GM12878 (cell line): ENCODE data around the gene LXN. TPM values are rescaled to one million over a fixed set of nuclear protein-coding genes. Genes with fewer than 3 reads are reported as not detected.

ENCODE experiments used
- E4F1 ChIP-seq: fragments of 450-650 bp; IDR thresholded peaks from 2 replicates; pipeline ENCODE4 v1.6.1; 2018; ENCODE audit warnings: borderline replicate concordance, mild to moderate bottlenecking; ENCODE audit not compliant: partially characterized antibody
- GABPA ChIP-seq: IDR thresholded peaks from 2 replicates; pipeline ENCODE4 v1.6.1; 2014; ENCODE audit warnings: antibody characterized with exemption, low read depth, mild to moderate bottlenecking, inconsistent platforms
- IKZF2 ChIP-seq, 2 experiments: fragments of 450-650 bp; IDR thresholded peaks; 2 replicates each; pipeline ENCODE4 v1.6.1; 2017; ENCODE audit warnings: mild to moderate bottlenecking in 2 of 2, moderate library complexity in 2 of 2
- MYB ChIP-seq: fragments of 150-350 bp; IDR thresholded peaks from 2 replicates; pipeline ENCODE4 v1.6.1; 2014; ENCODE audit warnings: mild to moderate bottlenecking, low read depth, low read length, borderline replicate concordance
- NFYA ChIP-seq: IDR thresholded peaks from 2 replicates; pipeline ENCODE4 v1.6.1; 2011; ENCODE audit warnings: low read depth, mild to moderate bottlenecking, low read length, improper control_type of control experiment, borderline replicate concordance
- NRF1 ChIP-seq: conservative IDR thresholded peaks from 2 replicates; pipeline ENCODE4 v1.6.1; 2011; ENCODE audit warnings: mild to moderate bottlenecking, low read depth, low read length, improper control_type of control experiment
- PAX8 ChIP-seq: fragments of 450-650 bp; IDR thresholded peaks from 2 replicates; pipeline ENCODE4 v1.6.1; 2017; ENCODE audit warnings: mild to moderate bottlenecking, moderate library complexity
- SIN3A ChIP-seq: IDR thresholded peaks from 2 replicates; pipeline ENCODE4 v1.6.1; 2012; ENCODE audit warnings: low read depth, low read length, improper control_type of control experiment
- SP1 ChIP-seq: IDR thresholded peaks from one replicate; pipeline ENCODE4 v1.6.1; 2011; ENCODE audit warnings: low read depth, low read length
- SREBF2 ChIP-seq: IDR thresholded peaks from 2 replicates; pipeline ENCODE4 v1.6.1; 2012; ENCODE audit warnings: mild to moderate bottlenecking, low read length
- SRF ChIP-seq, 2 experiments: IDR thresholded peaks; 2 replicates each; pipeline ENCODE4 v1.6.1; 2011; ENCODE audit warnings: low read depth in 2 of 2, low read length in 2 of 2, mild to moderate bottlenecking in 1 of 2, moderate library complexity in 1 of 2
- TAF1 ChIP-seq: IDR thresholded peaks from 2 replicates; pipeline ENCODE4 v1.6.1; 2011; ENCODE audit warnings: mild to moderate bottlenecking, low read depth, low read length, borderline replicate concordance
- YY1 ChIP-seq: IDR thresholded peaks from 2 replicates; pipeline ENCODE4 v1.6.1; 2011; ENCODE audit warnings: low read depth, mild to moderate bottlenecking, low read length
- polyA plus RNA-seq, 11 experiments: library from polyadenylated mRNA; depleted of rRNA in 4 of 11; unstranded in 6 of 11; stranded (reverse) in 5 of 11; fragments of >200 nt; fragmentation: Nextera tagmentation in 4 of 11; fragmentation: Illumina TruSeq in 1 of 11; extraction: Ambion mirVana in 4 of 11; extraction: Trizol in 1 of 11; gene quantifications; 1 replicate in 1 of 11; 2 replicates in 10 of 11; pipeline versions ENCODE4 v1.2.1 to v1.2.3, GENCODE V29; 2011 to 2016; ENCODE audit warnings: inconsistent platforms in 2 of 11, missing spikeins in 2 of 11, low read depth in 1 of 11
- total RNA-seq, 4 experiments: library from RNA; depleted of rRNA in 3 of 4; stranded (reverse); fragments of >200 nt in 3 of 4; fragmentation: Illumina TruSeq in 1 of 4; extraction: Trizol in 1 of 4; gene quantifications; 2 replicates each; pipeline versions ENCODE4 v1.2.1 to v1.2.3, GENCODE V29; 2013 to 2021
- TF ChIP-seq, protein P1 (sequence below): fragments of 450-650 bp; IDR thresholded peaks from 2 replicates; pipeline ENCODE4 v1.6.1; 2016; ENCODE audit warnings: mild to moderate bottlenecking, moderate library complexity, borderline replicate concordance
- TF ChIP-seq, protein P2 (sequence below): IDR thresholded peaks from 2 replicates; pipeline ENCODE4 v1.6.1; 2012; ENCODE audit warnings: low read depth, low read length, improper control_type of control experiment
- TF ChIP-seq, protein P3 (sequence below): fragments of 150-350 bp; IDR thresholded peaks from 2 replicates; pipeline ENCODE4 v1.6.1; 2014; ENCODE audit warnings: mild to moderate bottlenecking, low read depth, low read length
- TF ChIP-seq, protein P4 (sequence below): fragments of 450-650 bp; IDR thresholded peaks from 2 replicates; pipeline ENCODE4 v1.6.1; 2016; ENCODE audit warnings: mild to moderate bottlenecking

The LXN gene
- total and polyA plus RNA-seq, 10 of the 15 experiments (the other 5 are each of a cell fraction or from before 2014, with no cell fraction given), result 10.7 to 45.0 (median 20.4) TPM

DNA sequence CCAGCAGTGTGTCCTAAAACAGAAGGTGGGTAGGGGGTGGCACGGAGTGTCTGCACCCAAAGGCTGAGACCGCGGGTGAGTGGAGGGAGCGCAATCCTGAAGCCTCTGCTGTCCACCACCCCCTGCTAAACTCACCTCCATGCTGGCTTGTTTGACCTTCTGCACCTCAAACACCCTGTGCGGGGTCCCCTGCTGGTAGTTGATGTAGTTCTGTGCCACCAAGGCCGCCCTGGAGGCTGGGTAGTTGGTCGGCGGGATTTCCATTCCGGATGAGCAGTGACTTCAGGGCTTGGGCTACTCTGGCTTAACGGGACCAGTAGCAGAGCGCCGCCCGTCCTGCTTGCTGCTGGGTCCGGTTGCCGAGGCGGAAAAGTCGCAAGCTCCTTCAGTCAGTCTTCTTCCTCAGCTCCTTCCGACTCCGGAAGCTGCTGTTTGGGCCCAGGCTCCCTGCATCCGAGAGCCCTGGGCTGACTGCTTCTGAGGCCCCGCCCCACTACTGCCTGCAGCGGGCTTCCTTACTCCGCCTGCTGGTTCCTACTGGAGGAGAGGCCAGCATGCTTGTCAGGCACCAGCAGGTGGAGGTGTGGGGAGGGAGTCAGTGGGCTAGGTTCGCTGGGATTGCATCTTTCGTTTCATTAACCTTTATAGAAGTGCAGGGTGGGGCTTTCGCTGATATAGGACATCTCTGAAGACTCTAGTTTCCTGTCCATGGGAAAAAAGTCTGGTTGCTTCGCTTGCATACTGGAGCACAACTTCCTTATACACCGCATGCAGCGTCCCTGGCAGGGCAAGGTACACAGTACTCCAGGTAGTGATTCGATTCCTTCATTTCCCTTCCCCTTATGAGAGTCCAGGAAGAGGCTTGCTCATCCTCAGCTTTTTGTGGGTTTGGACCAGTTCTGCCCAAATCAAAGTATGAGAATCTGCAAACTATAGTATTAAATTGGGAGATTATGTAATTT lies at the start of gene LXN (continued):
- TF ChIP-seq, protein P1, sequence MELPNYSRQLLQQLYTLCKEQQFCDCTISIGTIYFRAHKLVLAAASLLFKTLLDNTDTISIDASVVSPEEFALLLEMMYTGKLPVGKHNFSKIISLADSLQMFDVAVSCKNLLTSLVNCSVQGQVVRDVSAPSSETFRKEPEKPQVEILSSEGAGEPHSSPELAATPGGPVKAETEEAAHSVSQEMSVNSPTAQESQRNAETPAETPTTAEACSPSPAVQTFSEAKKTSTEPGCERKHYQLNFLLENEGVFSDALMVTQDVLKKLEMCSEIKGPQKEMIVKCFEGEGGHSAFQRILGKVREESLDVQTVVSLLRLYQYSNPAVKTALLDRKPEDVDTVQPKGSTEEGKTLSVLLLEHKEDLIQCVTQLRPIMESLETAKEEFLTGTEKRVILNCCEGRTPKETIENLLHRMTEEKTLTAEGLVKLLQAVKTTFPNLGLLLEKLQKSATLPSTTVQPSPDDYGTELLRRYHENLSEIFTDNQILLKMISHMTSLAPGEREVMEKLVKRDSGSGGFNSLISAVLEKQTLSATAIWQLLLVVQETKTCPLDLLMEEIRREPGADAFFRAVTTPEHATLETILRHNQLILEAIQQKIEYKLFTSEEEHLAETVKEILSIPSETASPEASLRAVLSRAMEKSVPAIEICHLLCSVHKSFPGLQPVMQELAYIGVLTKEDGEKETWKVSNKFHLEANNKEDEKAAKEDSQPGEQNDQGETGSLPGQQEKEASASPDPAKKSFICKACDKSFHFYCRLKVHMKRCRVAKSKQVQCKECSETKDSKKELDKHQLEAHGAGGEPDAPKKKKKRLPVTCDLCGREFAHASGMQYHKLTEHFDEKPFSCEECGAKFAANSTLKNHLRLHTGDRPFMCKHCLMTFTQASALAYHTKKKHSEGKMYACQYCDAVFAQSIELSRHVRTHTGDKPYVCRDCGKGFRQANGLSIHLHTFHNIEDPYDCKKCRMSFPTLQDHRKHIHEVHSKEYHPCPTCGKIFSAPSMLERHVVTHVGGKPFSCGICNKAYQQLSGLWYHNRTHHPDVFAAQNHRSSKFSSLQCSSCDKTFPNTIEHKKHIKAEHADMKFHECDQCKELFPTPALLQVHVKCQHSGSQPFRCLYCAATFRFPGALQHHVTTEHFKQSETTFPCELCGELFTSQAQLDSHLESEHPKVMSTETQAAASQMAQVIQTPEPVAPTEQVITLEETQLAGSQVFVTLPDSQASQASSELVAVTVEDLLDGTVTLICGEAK, result no peak; the same call in 1 of the 2 replicates
- TF ChIP-seq E4F1 (peak; percentile 33), SREBF2 (no peak), NRF1 (no peak), TAF1 (peak; percentile 53; the same call in 1 of the 2 replicates), SRF (IDR thresholded peaks at IDR 0.05; ENCODE audit: low read depth in 2 of 2, low read length in 2 of 2) (peak; percentile 15 to 37; a peak in 1 of 4 replicates), SIN3A (no peak), GABPA (no peak), MYB (no peak), NFYA (no peak), PAX8 (no peak), SP1 (no peak), YY1 (no peak; the same call in 1 of the 2 replicates), IKZF2 (IDR thresholded peaks at IDR 0.05) (peak in 1 of 2 experiments; percentile 62)
- TF ChIP-seq, protein P2, sequence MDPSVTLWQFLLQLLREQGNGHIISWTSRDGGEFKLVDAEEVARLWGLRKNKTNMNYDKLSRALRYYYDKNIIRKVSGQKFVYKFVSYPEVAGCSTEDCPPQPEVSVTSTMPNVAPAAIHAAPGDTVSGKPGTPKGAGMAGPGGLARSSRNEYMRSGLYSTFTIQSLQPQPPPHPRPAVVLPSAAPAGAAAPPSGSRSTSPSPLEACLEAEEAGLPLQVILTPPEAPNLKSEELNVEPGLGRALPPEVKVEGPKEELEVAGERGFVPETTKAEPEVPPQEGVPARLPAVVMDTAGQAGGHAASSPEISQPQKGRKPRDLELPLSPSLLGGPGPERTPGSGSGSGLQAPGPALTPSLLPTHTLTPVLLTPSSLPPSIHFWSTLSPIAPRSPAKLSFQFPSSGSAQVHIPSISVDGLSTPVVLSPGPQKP, result 0 out of 2 replicates have a peak, but pooled peaks have one; percentile 24
- TF ChIP-seq, protein P3, sequence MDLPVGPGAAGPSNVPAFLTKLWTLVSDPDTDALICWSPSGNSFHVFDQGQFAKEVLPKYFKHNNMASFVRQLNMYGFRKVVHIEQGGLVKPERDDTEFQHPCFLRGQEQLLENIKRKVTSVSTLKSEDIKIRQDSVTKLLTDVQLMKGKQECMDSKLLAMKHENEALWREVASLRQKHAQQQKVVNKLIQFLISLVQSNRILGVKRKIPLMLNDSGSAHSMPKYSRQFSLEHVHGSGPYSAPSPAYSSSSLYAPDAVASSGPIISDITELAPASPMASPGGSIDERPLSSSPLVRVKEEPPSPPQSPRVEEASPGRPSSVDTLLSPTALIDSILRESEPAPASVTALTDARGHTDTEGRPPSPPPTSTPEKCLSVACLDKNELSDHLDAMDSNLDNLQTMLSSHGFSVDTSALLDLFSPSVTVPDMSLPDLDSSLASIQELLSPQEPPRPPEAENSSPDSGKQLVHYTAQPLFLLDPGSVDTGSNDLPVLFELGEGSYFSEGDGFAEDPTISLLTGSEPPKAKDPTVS, result no peak
- TF ChIP-seq, protein P4, sequence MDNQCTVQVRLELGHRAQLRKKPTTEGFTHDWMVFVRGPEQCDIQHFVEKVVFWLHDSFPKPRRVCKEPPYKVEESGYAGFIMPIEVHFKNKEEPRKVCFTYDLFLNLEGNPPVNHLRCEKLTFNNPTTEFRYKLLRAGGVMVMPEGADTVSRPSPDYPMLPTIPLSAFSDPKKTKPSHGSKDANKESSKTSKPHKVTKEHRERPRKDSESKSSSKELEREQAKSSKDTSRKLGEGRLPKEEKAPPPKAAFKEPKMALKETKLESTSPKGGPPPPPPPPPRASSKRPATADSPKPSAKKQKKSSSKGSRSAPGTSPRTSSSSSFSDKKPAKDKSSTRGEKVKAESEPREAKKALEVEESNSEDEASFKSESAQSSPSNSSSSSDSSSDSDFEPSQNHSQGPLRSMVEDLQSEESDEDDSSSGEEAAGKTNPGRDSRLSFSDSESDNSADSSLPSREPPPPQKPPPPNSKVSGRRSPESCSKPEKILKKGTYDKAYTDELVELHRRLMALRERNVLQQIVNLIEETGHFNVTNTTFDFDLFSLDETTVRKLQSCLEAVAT, result peak; percentile 64; the same call in 1 of the 2 replicates
